ENCODE measurements around the gene STX18. TPM values are rescaled to one million over a fixed set of nuclear protein-coding genes. Genes with fewer than 3 reads are reported as not detected.

Gene STX18
- total and polyA plus RNA-seq, 10 of the 15 experiments (the other 5 are each of a cell fraction or from before 2014, with no cell fraction given), result 8.2 to 46.6 (median 31.1) TPM

DNA sequence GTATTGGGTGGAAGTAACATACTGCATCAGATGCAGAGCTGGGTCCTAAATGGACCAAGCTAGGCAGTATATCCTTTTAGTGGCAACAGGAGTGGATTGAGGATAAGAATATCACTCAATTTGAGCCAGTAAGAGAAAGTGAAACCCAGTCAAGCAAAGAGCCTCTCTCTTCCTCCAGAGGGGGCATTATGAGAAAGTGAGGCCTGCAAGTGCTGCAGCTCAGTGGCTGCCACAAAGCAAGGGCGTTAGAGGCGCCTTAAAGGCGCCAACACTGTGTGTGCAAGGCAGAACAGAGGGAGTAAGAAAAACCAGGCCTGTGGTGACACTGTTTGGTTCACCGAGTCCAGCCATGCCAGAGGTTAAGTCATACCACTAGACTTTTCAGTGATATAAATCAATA, 17.5 kb downstream of the STX18 start (continued):
- peak; percentile 75; the same call in 1 of the 2 replicates for TF ChIP-seq ASH2L (IDR thresholded peaks at IDR 0.05; ENCODE audit: borderline replicate concordance, low read depth)
- TF ChIP-seq FOXM1 (IDR thresholded peaks at IDR 0.05; ENCODE audit: low read depth, low read length), result 0 out of 2 replicates have a peak, but pooled peaks have one; percentile 27
- TF ChIP-seq NR2F1 (conservative IDR thresholded peaks at IDR 0.05), result no peak
- 0 out of 2 replicates have a peak, but pooled peaks have one; percentile 4 for TF ChIP-seq SPI1 (IDR thresholded peaks at IDR 0.05; ENCODE audit: borderline replicate concordance, insufficient read depth, low read depth, low read length)
- TF ChIP-seq, protein P1, sequence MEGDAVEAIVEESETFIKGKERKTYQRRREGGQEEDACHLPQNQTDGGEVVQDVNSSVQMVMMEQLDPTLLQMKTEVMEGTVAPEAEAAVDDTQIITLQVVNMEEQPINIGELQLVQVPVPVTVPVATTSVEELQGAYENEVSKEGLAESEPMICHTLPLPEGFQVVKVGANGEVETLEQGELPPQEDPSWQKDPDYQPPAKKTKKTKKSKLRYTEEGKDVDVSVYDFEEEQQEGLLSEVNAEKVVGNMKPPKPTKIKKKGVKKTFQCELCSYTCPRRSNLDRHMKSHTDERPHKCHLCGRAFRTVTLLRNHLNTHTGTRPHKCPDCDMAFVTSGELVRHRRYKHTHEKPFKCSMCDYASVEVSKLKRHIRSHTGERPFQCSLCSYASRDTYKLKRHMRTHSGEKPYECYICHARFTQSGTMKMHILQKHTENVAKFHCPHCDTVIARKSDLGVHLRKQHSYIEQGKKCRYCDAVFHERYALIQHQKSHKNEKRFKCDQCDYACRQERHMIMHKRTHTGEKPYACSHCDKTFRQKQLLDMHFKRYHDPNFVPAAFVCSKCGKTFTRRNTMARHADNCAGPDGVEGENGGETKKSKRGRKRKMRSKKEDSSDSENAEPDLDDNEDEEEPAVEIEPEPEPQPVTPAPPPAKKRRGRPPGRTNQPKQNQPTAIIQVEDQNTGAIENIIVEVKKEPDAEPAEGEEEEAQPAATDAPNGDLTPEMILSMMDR (IDR thresholded peaks at IDR 0.05 in 2 of 3, conservative IDR thresholded peaks at IDR 0.05 in 1 of 3; ENCODE audit: control insufficient read depth in 2 of 3, extremely low read depth in 1 of 3, insufficient read depth in 1 of 3, low read depth in 3 of 3, low read length in 3 of 3), result peak; percentile 37 to 44 (median 43); a peak in 5 of 6 replicates
- TF ChIP-seq, protein P2, sequence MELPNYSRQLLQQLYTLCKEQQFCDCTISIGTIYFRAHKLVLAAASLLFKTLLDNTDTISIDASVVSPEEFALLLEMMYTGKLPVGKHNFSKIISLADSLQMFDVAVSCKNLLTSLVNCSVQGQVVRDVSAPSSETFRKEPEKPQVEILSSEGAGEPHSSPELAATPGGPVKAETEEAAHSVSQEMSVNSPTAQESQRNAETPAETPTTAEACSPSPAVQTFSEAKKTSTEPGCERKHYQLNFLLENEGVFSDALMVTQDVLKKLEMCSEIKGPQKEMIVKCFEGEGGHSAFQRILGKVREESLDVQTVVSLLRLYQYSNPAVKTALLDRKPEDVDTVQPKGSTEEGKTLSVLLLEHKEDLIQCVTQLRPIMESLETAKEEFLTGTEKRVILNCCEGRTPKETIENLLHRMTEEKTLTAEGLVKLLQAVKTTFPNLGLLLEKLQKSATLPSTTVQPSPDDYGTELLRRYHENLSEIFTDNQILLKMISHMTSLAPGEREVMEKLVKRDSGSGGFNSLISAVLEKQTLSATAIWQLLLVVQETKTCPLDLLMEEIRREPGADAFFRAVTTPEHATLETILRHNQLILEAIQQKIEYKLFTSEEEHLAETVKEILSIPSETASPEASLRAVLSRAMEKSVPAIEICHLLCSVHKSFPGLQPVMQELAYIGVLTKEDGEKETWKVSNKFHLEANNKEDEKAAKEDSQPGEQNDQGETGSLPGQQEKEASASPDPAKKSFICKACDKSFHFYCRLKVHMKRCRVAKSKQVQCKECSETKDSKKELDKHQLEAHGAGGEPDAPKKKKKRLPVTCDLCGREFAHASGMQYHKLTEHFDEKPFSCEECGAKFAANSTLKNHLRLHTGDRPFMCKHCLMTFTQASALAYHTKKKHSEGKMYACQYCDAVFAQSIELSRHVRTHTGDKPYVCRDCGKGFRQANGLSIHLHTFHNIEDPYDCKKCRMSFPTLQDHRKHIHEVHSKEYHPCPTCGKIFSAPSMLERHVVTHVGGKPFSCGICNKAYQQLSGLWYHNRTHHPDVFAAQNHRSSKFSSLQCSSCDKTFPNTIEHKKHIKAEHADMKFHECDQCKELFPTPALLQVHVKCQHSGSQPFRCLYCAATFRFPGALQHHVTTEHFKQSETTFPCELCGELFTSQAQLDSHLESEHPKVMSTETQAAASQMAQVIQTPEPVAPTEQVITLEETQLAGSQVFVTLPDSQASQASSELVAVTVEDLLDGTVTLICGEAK (IDR thresholded peaks at IDR 0.05; ENCODE audit: borderline replicate concordance), result 0 out of 2 replicates have a peak, but pooled peaks have one; percentile 22
- TF ChIP-seq NFYB (IDR thresholded peaks at IDR 0.05; ENCODE audit: insufficient read depth, low read depth, low read length), result no peak
- no peak for TF ChIP-seq SIN3A (IDR thresholded peaks at IDR 0.05; ENCODE audit: low read depth, low read length)
- TF ChIP-seq MTA3 (IDR thresholded peaks at IDR 0.05; ENCODE audit: borderline replicate concordance, low read length), result no peak
- no peak for TF ChIP-seq RELA (IDR thresholded peaks at IDR 0.05; ENCODE audit: borderline replicate concordance, partially characterized antibody)
- no peak for TF ChIP-seq TCF3 (IDR thresholded peaks at IDR 0.05; ENCODE audit: borderline replicate concordance, insufficient read depth, low read depth, low read length)
- TF ChIP-seq KDM1A (IDR thresholded peaks at IDR 0.05; ENCODE audit: borderline replicate concordance), result no peak
- peak; percentile 60 for TF ChIP-seq RUNX3 (IDR thresholded peaks at IDR 0.05; ENCODE audit: low read length)
- TF ChIP-seq, protein P3, sequence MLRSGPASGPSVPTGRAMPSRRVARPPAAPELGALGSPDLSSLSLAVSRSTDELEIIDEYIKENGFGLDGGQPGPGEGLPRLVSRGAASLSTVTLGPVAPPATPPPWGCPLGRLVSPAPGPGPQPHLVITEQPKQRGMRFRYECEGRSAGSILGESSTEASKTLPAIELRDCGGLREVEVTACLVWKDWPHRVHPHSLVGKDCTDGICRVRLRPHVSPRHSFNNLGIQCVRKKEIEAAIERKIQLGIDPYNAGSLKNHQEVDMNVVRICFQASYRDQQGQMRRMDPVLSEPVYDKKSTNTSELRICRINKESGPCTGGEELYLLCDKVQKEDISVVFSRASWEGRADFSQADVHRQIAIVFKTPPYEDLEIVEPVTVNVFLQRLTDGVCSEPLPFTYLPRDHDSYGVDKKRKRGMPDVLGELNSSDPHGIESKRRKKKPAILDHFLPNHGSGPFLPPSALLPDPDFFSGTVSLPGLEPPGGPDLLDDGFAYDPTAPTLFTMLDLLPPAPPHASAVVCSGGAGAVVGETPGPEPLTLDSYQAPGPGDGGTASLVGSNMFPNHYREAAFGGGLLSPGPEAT (IDR thresholded peaks at IDR 0.05; ENCODE audit: low read depth), result peak; percentile 57; the same call in 1 of the 2 replicates
- TF ChIP-seq SMAD1 (IDR thresholded peaks at IDR 0.05; ENCODE audit: low read depth, partially characterized antibody), result no peak
- TF ChIP-seq RFX5 (IDR thresholded peaks at IDR 0.05; ENCODE audit: low read depth, low read length), result 0 out of 2 replicates have a peak, but pooled peaks have one; percentile 26
- TF ChIP-seq, protein P4, sequence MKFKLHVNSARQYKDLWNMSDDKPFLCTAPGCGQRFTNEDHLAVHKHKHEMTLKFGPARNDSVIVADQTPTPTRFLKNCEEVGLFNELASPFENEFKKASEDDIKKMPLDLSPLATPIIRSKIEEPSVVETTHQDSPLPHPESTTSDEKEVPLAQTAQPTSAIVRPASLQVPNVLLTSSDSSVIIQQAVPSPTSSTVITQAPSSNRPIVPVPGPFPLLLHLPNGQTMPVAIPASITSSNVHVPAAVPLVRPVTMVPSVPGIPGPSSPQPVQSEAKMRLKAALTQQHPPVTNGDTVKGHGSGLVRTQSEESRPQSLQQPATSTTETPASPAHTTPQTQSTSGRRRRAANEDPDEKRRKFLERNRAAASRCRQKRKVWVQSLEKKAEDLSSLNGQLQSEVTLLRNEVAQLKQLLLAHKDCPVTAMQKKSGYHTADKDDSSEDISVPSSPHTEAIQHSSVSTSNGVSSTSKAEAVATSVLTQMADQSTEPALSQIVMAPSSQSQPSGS (IDR thresholded peaks at IDR 0.05; ENCODE audit: low read length), result peak; percentile 18; the same call in 1 of the 2 replicates
- TF ChIP-seq FOXK2 (IDR thresholded peaks at IDR 0.05), result no peak
- TF ChIP-seq EGR1 (IDR thresholded peaks at IDR 0.05; ENCODE audit: borderline replicate concordance in 1 of 2, low read depth in 2 of 2, low read length in 2 of 2), result no peak
- TF ChIP-seq HDGF (IDR thresholded peaks at IDR 0.05), result no peak; the same call in 1 of the 2 replicates
